HG03097 (cell line): Measurements from ENCODE around the gene PLEKHH2.
"Not testable (repeated sequence)": the region's sequence is repeated elsewhere in the genome, so short reads cannot be mapped to it uniquely, and the experiment has no call there.

Experiments used
- ATAC-seq: cut with Tn5 transposase; IDR thresholded peaks from one replicate; pipeline ENCODE4 v1.9.1; 2021; ENCODE audit not compliant: unreplicated experiment, low FRiP score

The PLEKHH2 gene

DNA sequence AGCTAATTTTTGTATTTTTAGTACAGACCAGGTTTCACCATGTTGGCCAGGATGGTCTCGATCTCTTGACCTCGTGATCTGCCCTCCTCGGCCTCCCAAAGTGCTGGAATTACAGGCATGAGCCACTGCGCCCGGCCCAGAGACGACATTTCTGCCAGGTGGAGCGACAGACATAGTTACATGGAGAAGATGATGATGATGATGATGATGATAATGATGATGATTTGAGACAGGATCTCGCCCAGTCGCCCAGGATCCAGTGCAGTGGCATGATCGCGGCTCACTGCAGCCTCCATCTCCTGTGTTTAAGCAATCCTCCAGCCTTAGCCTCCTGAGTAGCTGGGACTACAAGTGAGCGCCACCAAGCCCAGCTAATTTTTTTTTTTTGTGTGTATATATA, 907 bp upstream of the PLEKHH2 start:
- not testable (repeated sequence) for ATAC-seq

DNA sequence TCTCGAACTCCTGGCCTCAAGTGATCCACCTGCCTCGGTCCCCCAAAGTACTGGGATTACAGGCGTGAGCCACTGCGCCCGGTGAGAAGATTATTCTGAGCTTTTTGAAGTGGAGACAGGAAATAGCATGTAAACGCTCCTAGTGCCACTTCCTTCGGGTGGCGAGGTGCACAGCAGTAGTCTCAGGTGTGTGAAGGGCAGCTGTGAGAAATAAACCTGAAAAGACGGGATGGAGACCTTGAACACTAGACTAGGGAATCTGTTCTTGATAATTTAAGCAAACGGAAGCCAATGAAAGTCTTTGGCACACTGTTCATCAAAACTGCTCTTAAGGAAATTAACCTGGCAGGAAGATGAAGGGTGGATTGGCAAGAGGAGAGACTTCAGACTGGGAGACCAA, 439 bp upstream of the PLEKHH2 start:
- ATAC-seq, result no peak

- no peak for ATAC-seq
Observed at GRCh38 chr2:43642363-43642762, 5.3 kb downstream of the PLEKHH2 start.

DNA sequence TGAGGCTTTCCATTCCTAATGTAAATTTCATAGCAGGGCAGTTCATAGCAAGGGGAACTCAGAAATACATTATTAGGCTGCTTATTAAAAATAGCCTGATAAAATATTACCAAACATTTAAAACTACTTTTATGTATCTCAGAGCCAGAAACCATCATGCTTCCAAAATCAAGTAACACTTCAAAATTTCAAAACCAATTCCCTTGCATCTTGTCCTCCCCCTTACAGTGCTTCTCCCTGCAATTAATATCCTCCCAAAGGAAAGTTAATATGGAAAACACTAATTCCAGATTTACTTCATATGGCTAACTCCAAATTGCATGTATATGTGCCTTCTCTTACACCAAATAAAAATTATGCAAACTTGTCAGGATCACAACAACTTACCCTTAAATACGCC, 6.6 kb downstream of the PLEKHH2 start:
- ATAC-seq, result no peak

DNA sequence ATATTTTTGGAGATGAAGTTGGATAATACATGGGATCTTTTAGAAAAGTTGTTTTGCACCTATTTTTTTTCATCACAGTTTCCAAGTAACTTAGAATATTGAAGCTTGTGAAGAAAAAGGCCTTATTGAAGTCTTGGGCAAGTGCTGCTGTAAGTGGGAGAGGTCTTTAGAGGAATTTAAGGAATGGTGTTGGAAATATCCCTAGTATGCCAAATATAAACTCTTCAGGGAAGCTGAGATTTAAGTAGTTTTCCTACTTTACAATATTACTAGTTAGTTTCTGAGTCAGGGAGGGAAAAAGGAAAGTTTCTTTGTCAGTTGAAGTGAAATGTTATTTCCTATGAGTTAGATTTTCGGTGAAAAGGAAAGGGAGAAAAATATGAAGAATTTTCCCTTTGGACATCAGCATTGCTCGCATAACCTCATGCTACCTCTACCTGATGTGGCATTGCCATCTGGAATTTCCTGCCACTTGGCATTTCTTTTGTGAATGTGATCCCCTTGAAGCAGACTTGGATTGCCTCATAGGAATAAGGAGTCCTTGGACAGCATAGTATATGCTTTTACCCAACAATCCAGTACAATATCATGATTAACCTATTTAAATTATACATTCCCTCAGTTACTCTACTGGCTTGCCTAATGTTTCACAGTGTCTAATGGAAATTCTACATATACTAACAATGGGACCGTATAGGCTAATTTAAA, 12.1 kb downstream of the PLEKHH2 start:
- ATAC-seq, result no peak

DNA sequence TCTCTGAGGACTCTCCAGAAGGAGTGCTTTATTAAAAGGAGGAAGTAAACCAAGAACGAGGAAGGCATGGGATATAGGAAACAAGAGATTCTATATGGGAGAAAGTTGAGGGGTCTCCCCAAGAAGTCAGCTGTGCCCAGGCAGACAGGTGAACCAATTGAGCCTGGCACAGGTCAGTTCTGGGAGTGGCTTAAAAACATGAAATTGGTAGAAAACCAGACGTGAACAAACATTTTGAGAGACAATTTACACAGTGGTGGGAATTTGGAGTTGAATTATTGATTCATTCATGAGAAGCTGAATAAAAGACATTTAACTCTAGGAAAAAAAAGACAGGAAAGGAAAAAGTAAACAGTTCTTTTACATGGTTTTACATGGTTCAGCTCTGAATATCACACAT, 16.4 kb downstream of the PLEKHH2 start:
- no peak for ATAC-seq

DNA sequence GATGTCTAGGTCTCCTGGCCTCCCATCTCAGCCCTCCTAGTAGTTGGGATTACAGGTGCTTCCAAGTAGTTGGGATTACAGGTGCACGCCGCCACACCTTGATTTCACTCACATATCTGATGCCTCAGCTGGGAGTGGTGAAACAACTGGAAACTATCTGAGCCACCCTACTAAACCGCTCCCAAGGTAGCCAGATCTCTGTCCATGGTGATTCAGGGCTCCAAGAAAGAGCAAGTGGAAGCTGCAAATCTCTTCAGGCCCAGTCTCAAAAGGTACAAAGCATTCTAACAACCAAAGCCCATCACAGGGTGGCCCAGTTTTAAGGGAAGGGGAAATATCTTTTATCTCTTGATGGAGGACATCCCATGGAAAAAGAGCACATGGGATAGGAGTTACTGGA, 20.2 kb downstream of the PLEKHH2 start:
- no peak for ATAC-seq

- no peak for ATAC-seq
Observed at GRCh38 chr2:43675646-43676321, 38.7 kb downstream of the PLEKHH2 start.

DNA sequence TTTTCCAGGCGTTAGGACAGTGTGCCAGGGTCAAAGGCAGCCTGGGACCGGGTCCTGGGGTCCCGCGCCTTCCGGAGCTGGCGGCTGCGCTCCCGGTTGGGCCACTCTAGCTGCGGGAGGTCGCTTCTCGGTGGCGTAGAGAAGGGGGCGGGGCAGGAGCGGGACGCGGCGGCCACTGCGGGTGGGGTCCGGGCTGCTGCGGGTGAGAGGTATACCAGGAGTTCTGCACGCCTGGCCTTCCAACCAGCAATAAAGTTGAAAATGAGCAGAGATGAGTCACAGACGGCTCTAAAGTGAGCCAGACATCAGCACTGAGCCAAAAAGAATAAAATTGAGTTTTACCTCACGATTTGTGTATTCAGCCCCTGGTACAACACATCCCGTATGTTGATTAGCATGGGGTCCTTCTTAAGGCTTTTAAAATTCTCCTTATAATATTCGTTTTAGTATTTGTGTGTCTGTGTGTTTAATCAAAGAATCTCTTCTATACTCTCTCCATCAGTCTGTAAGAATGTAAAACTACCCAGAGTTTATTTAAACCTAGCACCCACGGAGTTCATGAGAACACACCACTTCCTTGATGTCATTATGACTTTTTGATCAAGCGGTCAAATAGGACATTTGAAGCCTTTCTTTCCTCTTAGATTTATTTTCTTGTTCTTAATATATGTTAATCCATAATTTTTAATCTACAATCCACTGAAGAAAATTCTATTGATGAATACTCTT, 39.4 kb downstream of the PLEKHH2 start, which contains the start of gene C1GALT1C1L:
C1GALT1C1L (minus strand) TSS at position 108 of the 729 bp plus-strand sequence; CDS start at position 1, 107 bp downstream.
- ATAC-seq, result no peak

GRCh38 chr2:43677783-43678182, 40.7 kb downstream of the PLEKHH2 start:
- not testable (repeated sequence) for ATAC-seq

DNA sequence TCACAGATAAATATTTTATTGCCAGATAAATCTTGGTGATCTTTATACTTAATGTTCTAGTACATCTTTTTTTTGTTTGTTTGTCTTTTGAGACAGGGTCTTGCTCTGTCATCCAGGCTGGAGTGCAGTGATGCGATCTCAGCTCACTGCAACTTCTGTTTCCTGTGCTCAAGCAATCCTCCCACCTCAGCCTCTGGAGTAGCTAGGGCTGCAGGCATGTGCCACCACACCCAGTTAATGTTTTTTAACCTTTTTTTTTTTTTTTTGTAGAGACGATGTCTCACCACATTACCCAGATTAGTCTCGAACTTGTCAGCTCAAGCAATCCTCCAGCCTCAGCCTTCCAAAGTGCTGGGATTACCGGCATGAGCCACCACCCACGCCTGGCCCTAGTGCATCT, 48.3 kb downstream of the PLEKHH2 start:
- no peak for ATAC-seq

- no peak for ATAC-seq
Observed at GRCh38 chr2:43689999-43690398, 52.9 kb downstream of the PLEKHH2 start.

- no peak for ATAC-seq
Observed at GRCh38 chr2:43692428-43692994, 55.5 kb downstream of the PLEKHH2 start.

DNA sequence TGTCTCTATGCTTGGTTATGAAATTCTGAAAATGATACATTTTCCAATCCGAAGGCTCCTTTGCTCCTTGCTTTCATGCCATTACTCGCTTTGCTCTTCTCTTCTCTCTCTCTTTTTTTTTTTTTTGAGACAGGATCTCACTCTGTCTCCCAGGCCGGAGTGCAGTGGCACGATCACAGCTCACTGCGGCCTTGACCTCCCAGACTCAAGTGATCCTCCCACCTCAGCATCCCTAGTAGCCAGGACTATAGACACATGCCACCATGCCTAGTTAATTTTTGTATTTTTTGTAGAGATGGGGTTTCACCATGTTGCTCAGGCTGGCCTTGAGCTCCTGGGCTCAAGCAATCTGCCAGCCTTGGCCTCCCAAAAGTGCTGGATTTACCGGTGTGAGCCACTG, 61.1 kb downstream of the PLEKHH2 start:
- not testable (repeated sequence) for ATAC-seq

DNA sequence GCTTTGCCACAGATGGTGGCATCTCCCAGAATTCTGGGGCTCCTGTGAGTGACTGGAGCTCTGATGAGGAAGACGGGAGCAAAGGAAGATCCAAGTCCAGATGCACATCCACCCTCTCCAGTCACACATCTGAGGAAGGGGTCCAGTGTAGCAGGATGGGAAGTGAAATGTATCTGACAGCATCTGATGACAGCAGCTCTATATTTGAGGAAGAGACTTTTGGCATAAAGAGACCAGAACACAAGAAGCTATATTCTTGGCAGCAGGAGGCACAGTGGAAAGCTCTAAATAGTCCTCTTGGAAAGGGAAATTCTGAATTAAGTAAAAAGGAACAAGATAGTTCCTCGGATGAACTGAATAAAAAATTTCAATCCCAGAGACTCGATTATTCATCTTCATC, 62.7 kb downstream of the PLEKHH2 start:
- no peak for ATAC-seq

- no peak for ATAC-seq
Observed at GRCh38 chr2:43701111-43701510, 64.1 kb downstream of the PLEKHH2 start.

GRCh38 chr2:43707255-43708015, 70.4 kb downstream of the PLEKHH2 start:
- ATAC-seq, result no peak

GRCh38 chr2:43708178-43708577, 71.1 kb downstream of the PLEKHH2 start:
- no peak for ATAC-seq

DNA sequence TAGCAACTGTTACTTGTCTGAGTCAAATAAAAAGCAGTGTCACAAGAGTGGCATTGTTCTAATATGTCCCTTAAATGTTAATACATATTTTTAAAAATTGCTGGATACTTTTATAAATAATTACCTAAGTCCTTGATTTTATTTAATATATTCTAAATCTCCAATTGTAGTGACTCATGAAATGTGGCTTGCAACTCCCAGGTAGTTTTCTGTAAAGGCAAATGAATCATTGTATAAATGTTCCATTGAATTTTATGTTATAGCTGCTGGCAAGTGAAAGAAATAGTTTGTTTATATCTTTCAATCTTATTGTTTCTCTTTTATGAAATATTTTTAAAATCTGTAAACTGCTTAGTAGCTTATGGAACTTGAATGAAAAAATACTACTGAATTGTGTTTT, 71.8 kb downstream of the PLEKHH2 start:
- no peak for ATAC-seq

- ATAC-seq, result no peak
Observed at GRCh38 chr2:43710866-43711265, 73.8 kb downstream of the PLEKHH2 start.
